Upper lobe of left lung (tissue), 6 donors: ENCODE results near the gene GRP. TPM values are rescaled to one million over a fixed set of nuclear protein-coding genes. Genes with fewer than 3 reads are reported as not detected.

Experiments used
- ATAC-seq, 2 donors: fragments of 200-7000 bp; cut with Tn5 transposase; one replicate each; pipeline ENCODE4 v1.9.1; 2022; ENCODE audit warnings: mild to moderate bottlenecking in 2 of 2, moderate library complexity in 2 of 2; ENCODE audit not compliant: low FRiP score in 2 of 2
- DNase-seq, 2 donors: peaks; one replicate each; pipeline ENCODE4 v3.0.0-alpha.2; 2019 to 2020
- H3K27ac ChIP-seq, 4 donors: fragments of 200-600 bp; sonication (generic); one replicate each; pipeline ENCODE4 v1.5.1; 2016 to 2019
- H3K27me3 ChIP-seq, 4 donors: fragments of 200-600 bp; sonication (generic); one replicate each; pipeline ENCODE4 v1.5.1; 2017 to 2019
- H3K36me3 ChIP-seq, 4 donors: fragments of 200-600 bp; sonication (generic); one replicate each; pipeline ENCODE4 v1.5.1; 2016 to 2019
- H3K4me1 ChIP-seq, 4 donors: fragments of 200-600 bp; sonication (generic); one replicate each; pipeline ENCODE4 v1.5.1; 2018 to 2019
- H3K4me3 ChIP-seq, 4 donors: fragments of 200-600 bp; sonication (generic); one replicate each; pipeline ENCODE4 v1.5.1; 2017 to 2019; ENCODE audit warnings: mild to moderate bottlenecking in 2 of 4, moderate library complexity in 1 of 4
- H3K9me3 ChIP-seq, 4 donors: fragments of 200-600 bp; sonication (generic); one replicate each; pipeline ENCODE4 v1.5.1; 2018 to 2019
- EP300 ChIP-seq, 4 donors: sonication (generic); formaldehyde crosslinking; IDR thresholded peaks; one replicate each; pipeline ENCODE4 v1.5.1; 2017; ENCODE audit warnings: antibody characterized with exemption in 4 of 4, control low read depth in 2 of 4
- POLR2A ChIP-seq, 4 donors: fragments of 450-650 bp; IDR thresholded peaks; one replicate each; pipeline ENCODE4 v1.5.1; 2016 to 2017; ENCODE audit warnings: antibody characterized with exemption in 4 of 4, mild to moderate bottlenecking in 2 of 4
- POLR2AphosphoS5 ChIP-seq, 2 donors: sonication (generic); formaldehyde crosslinking; IDR thresholded peaks; one replicate each; pipeline ENCODE4 v1.5.1; 2017; ENCODE audit warnings: antibody characterized with exemption in 2 of 2
- WGBS, 2 donors: methylation state at CpG; one replicate each; pipeline ENCODE4 v1.1.5; 2017 to 2018; 5-methylcytosine and 5-hydroxymethylcytosine counted together
- total RNA-seq, 6 donors: library from RNA; depleted of rRNA in 4 of 6; stranded (reverse); fragments of >200 nt in 4 of 6; gene quantifications; one replicate each; pipeline versions ENCODE4 v1.1.0 to v1.2.1, GENCODE V29; 2016 to 2021
- TF ChIP-seq, protein P1 (sequence below), 6 experiments: fragments of 450-650 bp in 4 of 6; fragments of 200-600 bp in 2 of 6; sonication (generic) in 2 of 6; IDR thresholded peaks; one replicate each; pipeline ENCODE4 v1.5.1; 2016 to 2019; ENCODE audit warnings: antibody characterized with exemption in 6 of 6
- donor health status: DM: no; HTN: no; CAD: no; lungs with moderate emphysema.
- donor health status: DM: no; HTN: yes; CAD: no; lungs with severe emphysema.

Gene GRP
- total RNA-seq, 6 donors from 2014 or later = 2.3 to 3.5 TPM; not detected in 4

DNA sequence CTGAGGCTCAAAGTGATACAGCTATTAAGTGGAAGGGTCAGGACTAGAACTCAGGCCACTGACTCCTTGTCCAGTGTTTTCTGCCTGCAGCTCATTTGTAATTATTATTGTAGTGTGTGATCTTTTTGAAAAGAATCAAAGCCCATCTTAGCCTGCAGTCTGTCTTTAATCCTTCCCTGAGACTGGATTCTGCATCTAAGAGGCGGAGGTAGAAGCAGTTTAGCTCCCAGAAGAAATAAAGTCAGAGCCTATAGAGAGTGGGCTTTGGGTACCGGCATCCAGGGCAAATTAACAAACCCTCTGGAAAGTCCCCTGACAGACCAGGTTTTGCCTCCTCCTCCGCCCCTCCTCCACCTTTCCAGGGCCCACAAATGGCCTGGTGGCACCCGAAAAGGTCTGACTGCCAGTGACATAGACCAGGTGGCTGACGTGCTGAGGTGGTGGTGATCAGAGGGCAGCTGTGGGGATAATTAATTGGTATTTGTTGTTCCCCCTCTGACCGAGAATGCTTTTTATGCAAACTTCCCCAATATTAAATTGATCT lies 55.5 kb downstream of the GRP start:
- Histone ChIP-seq H3K27ac (no peak overlapping the region), H3K36me3 (no peaks in the 10 kb centered on the region), H3K27me3 (peaks cover 0 to 46% (median 38%) of the 10 kb centered on the region in 4 donors), H3K4me1 (peaks cover 18 to 25% (median 20%) of the 10 kb centered on the region in 4 donors), H3K4me3 (no peak overlapping the region), H3K9me3 (no peaks in the 10 kb centered on the region)
- 20 to 35% methylated on average over 6 of the region's 6 CpGs for WGBS, 2 donors
- DNase-seq (no peak), ATAC-seq (no peak)
- TF ChIP-seq, protein P1, sequence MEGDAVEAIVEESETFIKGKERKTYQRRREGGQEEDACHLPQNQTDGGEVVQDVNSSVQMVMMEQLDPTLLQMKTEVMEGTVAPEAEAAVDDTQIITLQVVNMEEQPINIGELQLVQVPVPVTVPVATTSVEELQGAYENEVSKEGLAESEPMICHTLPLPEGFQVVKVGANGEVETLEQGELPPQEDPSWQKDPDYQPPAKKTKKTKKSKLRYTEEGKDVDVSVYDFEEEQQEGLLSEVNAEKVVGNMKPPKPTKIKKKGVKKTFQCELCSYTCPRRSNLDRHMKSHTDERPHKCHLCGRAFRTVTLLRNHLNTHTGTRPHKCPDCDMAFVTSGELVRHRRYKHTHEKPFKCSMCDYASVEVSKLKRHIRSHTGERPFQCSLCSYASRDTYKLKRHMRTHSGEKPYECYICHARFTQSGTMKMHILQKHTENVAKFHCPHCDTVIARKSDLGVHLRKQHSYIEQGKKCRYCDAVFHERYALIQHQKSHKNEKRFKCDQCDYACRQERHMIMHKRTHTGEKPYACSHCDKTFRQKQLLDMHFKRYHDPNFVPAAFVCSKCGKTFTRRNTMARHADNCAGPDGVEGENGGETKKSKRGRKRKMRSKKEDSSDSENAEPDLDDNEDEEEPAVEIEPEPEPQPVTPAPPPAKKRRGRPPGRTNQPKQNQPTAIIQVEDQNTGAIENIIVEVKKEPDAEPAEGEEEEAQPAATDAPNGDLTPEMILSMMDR (IDR thresholded peaks at IDR 0.05) = no peak
- TF ChIP-seq POLR2A (IDR thresholded peaks at IDR 0.05) (no peak), POLR2AphosphoS5 (IDR thresholded peaks at IDR 0.05) (no peak), EP300 (IDR thresholded peaks at IDR 0.05) (no peak)

DNA sequence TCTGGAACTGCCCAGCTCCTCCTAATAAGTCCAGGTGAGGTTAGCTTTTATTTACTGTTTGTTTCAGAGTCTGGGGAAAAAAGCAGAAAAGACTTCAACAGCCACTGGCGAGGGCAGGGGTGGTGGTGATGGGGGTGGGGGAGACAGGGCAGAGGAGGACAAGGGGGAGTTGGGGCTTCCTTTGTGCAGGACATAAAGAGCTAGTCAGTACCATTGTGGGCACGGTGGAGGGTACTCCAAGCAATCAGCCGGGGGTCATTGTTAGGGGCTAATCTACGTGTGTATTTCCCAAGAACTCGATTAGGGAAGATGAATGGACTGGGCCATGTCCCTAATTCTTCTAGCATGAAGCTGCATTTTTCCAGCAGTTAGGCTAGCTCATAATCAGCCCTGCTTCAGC lies 56.1 kb downstream of the GRP start:
- H3K9me3 ChIP-seq = no peaks in the 10 kb centered on the region
- H3K4me1 ChIP-seq = peaks cover 18 to 25% (median 20%) of the 10 kb centered on the region in 4 donors
- H3K27me3 ChIP-seq = peaks cover 0 to 41% (median 33%) of the 10 kb centered on the region in 4 donors
- H3K4me3 ChIP-seq = no peak overlapping the region
- no peak for DNase-seq
- no peaks in the 10 kb centered on the region for H3K36me3 ChIP-seq
- WGBS, 2 donors = 23 to 33% methylated on average over 5 of the region's 5 CpGs
- no peak overlapping the region for H3K27ac ChIP-seq
- no peak for ATAC-seq
- no peak for TF ChIP-seq POLR2A (IDR thresholded peaks at IDR 0.05)

DNA sequence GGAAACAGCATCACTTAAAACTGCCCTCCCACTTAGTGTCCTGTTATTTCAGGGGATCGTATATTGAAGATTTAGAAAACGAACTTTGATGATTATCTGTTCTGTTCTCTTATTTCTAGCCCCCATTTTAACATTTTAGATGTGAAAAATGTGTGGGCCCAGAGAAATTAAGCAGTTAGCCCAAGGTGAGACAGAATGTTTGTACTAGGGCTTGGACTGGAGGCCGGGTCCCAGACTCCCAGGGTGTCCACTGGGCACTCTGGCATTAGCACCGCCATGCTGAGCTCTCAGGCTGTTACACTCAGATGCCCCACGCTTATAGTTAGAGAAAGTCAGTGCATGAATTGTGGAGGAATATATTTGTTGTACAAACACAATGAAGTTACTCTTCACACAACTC lies 58.8 kb downstream of the GRP start:
- 65 to 69% methylated on average over 5 of the region's 5 CpGs for WGBS, 2 donors
- Histone ChIP-seq H3K9me3 (no peaks in the 10 kb centered on the region), H3K27me3 (peaks cover 0 to 14% (median 10%) of the 10 kb centered on the region in 4 donors), H3K4me3 (no peak overlapping the region), H3K36me3 (no peaks in the 10 kb centered on the region), H3K4me1 (peaks cover under 1 to 4% (median 2%) of the 10 kb centered on the region in 4 donors), H3K27ac (no peak overlapping the region)
- ATAC-seq (no peak), DNase-seq (no peak)
- TF ChIP-seq POLR2A (IDR thresholded peaks at IDR 0.05) (no peak), POLR2AphosphoS5 (IDR thresholded peaks at IDR 0.05) (no peak), EP300 (IDR thresholded peaks at IDR 0.05) (no peak)
- TF ChIP-seq, protein P1 (IDR thresholded peaks at IDR 0.05) = no peak

DNA sequence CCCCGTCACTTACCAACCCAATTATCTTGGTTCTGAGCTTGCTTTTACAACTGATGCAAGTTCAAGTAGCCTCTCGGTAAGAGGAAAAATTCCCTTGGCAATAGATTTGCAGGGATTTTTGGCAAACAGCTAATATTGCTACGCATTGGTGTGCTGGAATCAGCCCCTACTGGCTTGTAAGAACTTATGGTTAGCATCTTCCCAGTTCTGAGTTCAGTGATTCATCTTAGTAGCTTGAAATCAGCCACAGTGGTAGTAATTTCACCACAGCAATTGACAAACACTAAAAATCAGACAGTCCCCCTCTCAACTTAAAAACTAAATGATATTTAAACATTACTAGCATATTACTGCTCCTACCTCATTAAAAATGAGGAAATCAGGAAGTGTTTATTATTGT lies 59.2 kb downstream of the GRP start:
- Histone ChIP-seq H3K9me3 (no peaks in the 10 kb centered on the region), H3K27ac (no peak overlapping the region), H3K27me3 (peaks cover 0 to 10% (median 6%) of the 10 kb centered on the region in 4 donors), H3K4me3 (no peak overlapping the region), H3K36me3 (no peaks in the 10 kb centered on the region), H3K4me1 (no peaks in the 10 kb centered on the region)
- DNase-seq (no peak), ATAC-seq (no peak)
- TF ChIP-seq POLR2AphosphoS5 (IDR thresholded peaks at IDR 0.05) (no peak), POLR2A (IDR thresholded peaks at IDR 0.05) (no peak), EP300 (IDR thresholded peaks at IDR 0.05) (no peak)
- TF ChIP-seq, protein P1 (IDR thresholded peaks at IDR 0.05) = no peak
- 52 to 65% methylated on average over 3 of the region's 3 CpGs for WGBS, 2 donors

DNA sequence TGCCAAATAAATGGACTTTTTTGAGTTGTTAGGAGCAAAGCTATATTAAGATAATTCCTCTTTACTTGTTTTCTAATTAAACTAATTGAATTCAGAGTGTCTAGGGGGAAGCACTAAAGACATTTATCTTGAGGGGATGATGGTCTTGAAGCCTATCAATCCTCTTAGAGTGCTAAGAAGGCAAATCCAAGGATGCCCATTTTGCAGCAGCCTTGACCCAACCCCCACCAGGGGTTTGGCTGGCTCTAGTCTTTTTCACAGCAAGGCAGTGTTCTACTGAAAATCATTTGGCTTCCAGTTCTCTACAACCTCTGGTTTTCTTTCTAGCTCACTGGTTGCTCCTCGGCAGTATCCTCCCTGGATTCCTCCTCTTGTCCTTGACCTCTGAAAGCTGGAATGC lies 59.8 kb downstream of the GRP start:
- H3K9me3 ChIP-seq = no peaks in the 10 kb centered on the region
- H3K27me3 ChIP-seq = peaks cover 0 to 9% (median 3%) of the 10 kb centered on the region in 4 donors
- H3K4me1 ChIP-seq = no peaks in the 10 kb centered on the region
- DNase-seq (no peak), ATAC-seq (no peak)
- H3K27ac ChIP-seq = no peak overlapping the region
- H3K36me3 ChIP-seq = no peaks in the 10 kb centered on the region
- WGBS, 2 donors = 59 to 76% methylated on average over 1 of the region's 1 CpG
- H3K4me3 ChIP-seq = no peak overlapping the region
- TF ChIP-seq POLR2AphosphoS5 (IDR thresholded peaks at IDR 0.05) (no peak), POLR2A (IDR thresholded peaks at IDR 0.05) (no peak), EP300 (IDR thresholded peaks at IDR 0.05) (no peak)
- TF ChIP-seq, protein P1 (IDR thresholded peaks at IDR 0.05) = no peak

Other genes starting within 250 kb of the GRP start
- 10 to 100 TPM; 12.6 to 78.3 (median 63.0) TPM for gene SEC11C, start 80.3 kb upstream of the GRP start, total RNA-seq
- gene RAX, start 53.3 kb downstream of the GRP start, total RNA-seq = not detected
- not detected for gene CPLX4, start 98.5 kb downstream of the GRP start, total RNA-seq
- gene LMAN1, start 139.1 kb downstream of the GRP start, total RNA-seq = 100 to 1,000 TPM in 1 of 6 donors, 10 to 100 TPM in 5; 47.5 to 159 (median 60.7) TPM